HG02852 (cell line): Measurements from ENCODE around the gene TRAP1.

Experiments
- ATAC-seq: cut with Tn5 transposase; IDR thresholded peaks from one replicate; pipeline ENCODE4 v1.9.1; 2021; ENCODE audit warnings: mild to moderate bottlenecking, moderate library complexity; ENCODE audit not compliant: unreplicated experiment

TRAP1 gene

GRCh38 chr16:3652373-3653195 is 64.7 kb downstream of the TRAP1 start:
- ATAC-seq: no peak

GRCh38 chr16:3651461-3652372 is 65.6 kb downstream of the TRAP1 start:
- no peak for ATAC-seq

- no peak for ATAC-seq
These were observed 66.6 kb downstream of the TRAP1 start for GRCh38 chr16:3650631-3651265.

GRCh38 chr16:3646348-3646920 is 70.9 kb downstream of the TRAP1 start:
- no peak for ATAC-seq

GRCh38 chr16:3645504-3646347 is 71.6 kb downstream of the TRAP1 start:
- no peak for ATAC-seq

- ATAC-seq: no peak
These were observed 72.2 kb downstream of the TRAP1 start for GRCh38 chr16:3645108-3645503.

GRCh38 chr16:3643095-3643730 is 74.1 kb downstream of the TRAP1 start:
- ATAC-seq: no peak

- no peak for ATAC-seq
These were observed 74.8 kb downstream of the TRAP1 start for GRCh38 chr16:3642397-3643094.

- ATAC-seq: no peak
These were observed 75.4 kb downstream of the TRAP1 start for GRCh38 chr16:3641801-3642396.

- no peak for ATAC-seq
These were observed 76.5 kb downstream of the TRAP1 start for GRCh38 chr16:3640632-3641501.

GRCh38 chr16:3640207-3640606 is 77.1 kb downstream of the TRAP1 start:
- ATAC-seq: no peak

- ATAC-seq: no peak
These were observed 78.2 kb downstream of the TRAP1 start for GRCh38 chr16:3638916-3639644.

GRCh38 chr16:3637371-3637923 is 79.9 kb downstream of the TRAP1 start:
- no peak for ATAC-seq

- peak; percentile 51 for ATAC-seq
These were observed 91.2 kb downstream of the TRAP1 start for GRCh38 chr16:3625911-3626732.

- ATAC-seq: no peak
These were observed 92.0 kb downstream of the TRAP1 start for GRCh38 chr16:3625331-3625730.

GRCh38 chr16:3623642-3624041 is 93.7 kb downstream of the TRAP1 start:
- ATAC-seq: no peak
